ENCODE measurements around the gene VASN.

- TF ChIP-seq, protein P1, sequence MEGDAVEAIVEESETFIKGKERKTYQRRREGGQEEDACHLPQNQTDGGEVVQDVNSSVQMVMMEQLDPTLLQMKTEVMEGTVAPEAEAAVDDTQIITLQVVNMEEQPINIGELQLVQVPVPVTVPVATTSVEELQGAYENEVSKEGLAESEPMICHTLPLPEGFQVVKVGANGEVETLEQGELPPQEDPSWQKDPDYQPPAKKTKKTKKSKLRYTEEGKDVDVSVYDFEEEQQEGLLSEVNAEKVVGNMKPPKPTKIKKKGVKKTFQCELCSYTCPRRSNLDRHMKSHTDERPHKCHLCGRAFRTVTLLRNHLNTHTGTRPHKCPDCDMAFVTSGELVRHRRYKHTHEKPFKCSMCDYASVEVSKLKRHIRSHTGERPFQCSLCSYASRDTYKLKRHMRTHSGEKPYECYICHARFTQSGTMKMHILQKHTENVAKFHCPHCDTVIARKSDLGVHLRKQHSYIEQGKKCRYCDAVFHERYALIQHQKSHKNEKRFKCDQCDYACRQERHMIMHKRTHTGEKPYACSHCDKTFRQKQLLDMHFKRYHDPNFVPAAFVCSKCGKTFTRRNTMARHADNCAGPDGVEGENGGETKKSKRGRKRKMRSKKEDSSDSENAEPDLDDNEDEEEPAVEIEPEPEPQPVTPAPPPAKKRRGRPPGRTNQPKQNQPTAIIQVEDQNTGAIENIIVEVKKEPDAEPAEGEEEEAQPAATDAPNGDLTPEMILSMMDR (IDR thresholded peaks at IDR 0.05), result no peak
- TF ChIP-seq EZH2 (IDR thresholded peaks at IDR 0.05) (no peak), EZH2phosphoT487 (IDR thresholded peaks at IDR 0.05) (no peak)
Observed at GRCh38 chr16:4380119-4381063, 8.7 kb downstream of the VASN start.

Measured in neural progenitor cell (in vitro differentiated cells).